Vagina (tissue), 2 donors: ENCODE data around the gene MCHR2.

Source experiments
- POLR2A ChIP-seq, 2 donors: fragments of 450-650 bp; IDR thresholded peaks; one replicate each; pipeline ENCODE4 v1.6.1; 2017; ENCODE audit warnings: antibody characterized with exemption in 2 of 2, mild to moderate bottlenecking in 2 of 2, moderate library complexity in 2 of 2
- POLR2AphosphoS5 ChIP-seq, 2 donors: sonication (generic); formaldehyde crosslinking; IDR thresholded peaks; one replicate each; pipeline ENCODE4 v1.9.0; 2017; ENCODE audit warnings: antibody characterized with exemption in 2 of 2, mild to moderate bottlenecking in 2 of 2, low read depth in 1 of 2; ENCODE audit not compliant: insufficient read depth in 1 of 2
- TF ChIP-seq, protein P1 (sequence below), 3 experiments: fragments of 450-650 bp in 2 of 3; fragments of 200-600 bp in 1 of 3; sonication (generic) in 1 of 3; IDR thresholded peaks; one replicate each; pipeline ENCODE4 v1.5.1; 2017 to 2019; ENCODE audit warnings: antibody characterized with exemption in 3 of 3, mild to moderate bottlenecking in 2 of 3, moderate library complexity in 2 of 3

DNA sequence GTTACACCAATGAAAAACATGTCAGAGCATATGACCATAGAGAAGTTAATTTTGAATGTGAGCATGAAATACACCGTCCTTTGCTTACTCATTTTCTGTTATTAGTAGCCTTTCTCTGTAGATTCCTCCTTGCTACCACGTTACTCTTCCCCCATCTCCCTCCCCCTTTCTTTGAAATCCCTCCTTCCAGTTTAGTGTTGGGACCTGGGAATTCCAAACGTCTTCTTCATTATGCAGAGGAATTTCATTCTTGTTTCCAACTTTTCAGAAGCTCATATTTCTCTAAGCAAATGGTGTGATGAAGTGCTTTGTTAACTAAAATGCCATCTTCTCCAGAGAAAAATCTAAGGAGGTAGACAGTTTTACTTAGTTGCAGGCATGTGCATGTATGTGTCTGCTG is 122.4 kb downstream of the MCHR2 start:
- TF ChIP-seq POLR2AphosphoS5 (IDR thresholded peaks at IDR 0.05; ENCODE audit: insufficient read depth in 1 of 2, low read depth in 1 of 2): no peak
- TF ChIP-seq, protein P1, sequence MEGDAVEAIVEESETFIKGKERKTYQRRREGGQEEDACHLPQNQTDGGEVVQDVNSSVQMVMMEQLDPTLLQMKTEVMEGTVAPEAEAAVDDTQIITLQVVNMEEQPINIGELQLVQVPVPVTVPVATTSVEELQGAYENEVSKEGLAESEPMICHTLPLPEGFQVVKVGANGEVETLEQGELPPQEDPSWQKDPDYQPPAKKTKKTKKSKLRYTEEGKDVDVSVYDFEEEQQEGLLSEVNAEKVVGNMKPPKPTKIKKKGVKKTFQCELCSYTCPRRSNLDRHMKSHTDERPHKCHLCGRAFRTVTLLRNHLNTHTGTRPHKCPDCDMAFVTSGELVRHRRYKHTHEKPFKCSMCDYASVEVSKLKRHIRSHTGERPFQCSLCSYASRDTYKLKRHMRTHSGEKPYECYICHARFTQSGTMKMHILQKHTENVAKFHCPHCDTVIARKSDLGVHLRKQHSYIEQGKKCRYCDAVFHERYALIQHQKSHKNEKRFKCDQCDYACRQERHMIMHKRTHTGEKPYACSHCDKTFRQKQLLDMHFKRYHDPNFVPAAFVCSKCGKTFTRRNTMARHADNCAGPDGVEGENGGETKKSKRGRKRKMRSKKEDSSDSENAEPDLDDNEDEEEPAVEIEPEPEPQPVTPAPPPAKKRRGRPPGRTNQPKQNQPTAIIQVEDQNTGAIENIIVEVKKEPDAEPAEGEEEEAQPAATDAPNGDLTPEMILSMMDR (IDR thresholded peaks at IDR 0.05): no peak
- no peak for TF ChIP-seq POLR2A (IDR thresholded peaks at IDR 0.05)
